Hematopoietic multipotent progenitor cell treated with erythropoietin and hydrocortisone succinate and interleukin-3 and kit ligand, for 4 days (in vitro differentiated cells): ENCODE results near the gene LRRC46.
A peak's percentile ranks its signal among the peaks of the same experiment; 100 is the strongest.

Experiments
- DNase-seq: peaks from one replicate; pipeline ENCODE4 v3.0.0-alpha.2; 2015

LRRC46 gene

GRCh38 chr17:47810200-47810821, 21.2 kb upstream of the LRRC46 start:
- peak; percentile 45 for DNase-seq

GRCh38 chr17:47810901-47811635, 20.4 kb upstream of the LRRC46 start:
- DNase-seq = no peak

GRCh38 chr17:47811709-47812108, 19.8 kb upstream of the LRRC46 start:
- DNase-seq = no peak

GRCh38 chr17:47812146-47812920, 19.1 kb upstream of the LRRC46 start:
- no peak for DNase-seq

- no peak for DNase-seq
These were observed 18.4 kb upstream of the LRRC46 start for GRCh38 chr17:47813077-47813476.

- no peak for DNase-seq
These were observed 17.9 kb upstream of the LRRC46 start for GRCh38 chr17:47813512-47814031.

- no peak for DNase-seq
These were observed 16.2 kb upstream of the LRRC46 start for GRCh38 chr17:47815106-47815918.

- DNase-seq = no peak
These were observed 15.2 kb upstream of the LRRC46 start for GRCh38 chr17:47816111-47816735.

GRCh38 chr17:47816947-47817346, 14.5 kb upstream of the LRRC46 start:
- no peak for DNase-seq

GRCh38 chr17:47818002-47818695, 13.3 kb upstream of the LRRC46 start:
- no peak for DNase-seq

- DNase-seq = no peak
These were observed 12.0 kb upstream of the LRRC46 start for GRCh38 chr17:47819475-47819874.

GRCh38 chr17:47820033-47820789, 11.3 kb upstream of the LRRC46 start:
- no peak for DNase-seq

- no peak for DNase-seq
These were observed 10.4 kb upstream of the LRRC46 start for GRCh38 chr17:47821031-47821423.

- DNase-seq = peak; percentile 94
These were observed 9.8 kb upstream of the LRRC46 start, which contains the start of gene OSBPL7 for GRCh38 chr17:47821424-47822391. Gene OSBPL7 (minus strand): TSS chr17:47821794. CDS start chr17:47820278, 1,516 bp downstream.

- no peak for DNase-seq
These were observed 8.7 kb upstream of the LRRC46 start for GRCh38 chr17:47822785-47823184.

- no peak for DNase-seq
These were observed 8.0 kb upstream of the LRRC46 start for GRCh38 chr17:47823519-47823918.

GRCh38 chr17:47829870-47830269, 1.6 kb upstream of the LRRC46 start:
- no peak for DNase-seq

GRCh38 chr17:47830396-47831002, 971 bp upstream of the LRRC46 start:
- DNase-seq = no peak

GRCh38 chr17:47831934-47832327, 461 bp downstream of the LRRC46 start:
- peak; percentile 59 for DNase-seq
